Tibial artery (tissue), 4 donors: Measurements from ENCODE around the gene CDC5L.

Source experiments
- DNase-seq, 2 donors: peaks; one replicate each; pipeline ENCODE4 v3.0.0-alpha.2; 2019
- H3K27ac ChIP-seq, 2 donors: fragments of 200-600 bp; sonication (generic) in 1 of 2; 1 replicate in 1 of 2; 2 replicates in 1 of 2; pipeline ENCODE4 v1.5.1; 2018 to 2019; ENCODE audit warnings: mild to moderate bottlenecking in 1 of 2
- H3K27me3 ChIP-seq, 2 donors: fragments of 200-600 bp; sonication (generic) in 1 of 2; one replicate each; pipeline versions ENCODE4 v1.5.1 to v1.6.0; 2016 to 2019
- H3K36me3 ChIP-seq, 3 donors: fragments of 200-600 bp; sonication (generic) in 2 of 3; one replicate each; pipeline ENCODE4 v1.5.1; 2016 to 2019; ENCODE audit warnings: mild to moderate bottlenecking in 2 of 3
- H3K4me1 ChIP-seq, 4 donors: fragments of 200-600 bp; sonication (generic) in 2 of 4; 1 replicate in 3 of 4; 2 replicates in 1 of 4; pipeline ENCODE4 v1.5.1; 2016 to 2019
- H3K4me3 ChIP-seq, 2 donors: fragments of 200-600 bp; sonication (generic) in 1 of 2; 1 replicate in 1 of 2; 2 replicates in 1 of 2; pipeline ENCODE4 v1.5.1; 2018 to 2019; ENCODE audit warnings: mild to moderate bottlenecking in 2 of 2
- H3K9me3 ChIP-seq, 3 donors: fragments of 200-600 bp; sonication (generic) in 1 of 3; one replicate each; pipeline ENCODE4 v1.5.1; 2016 to 2019
- intact Hi-C: fragments of 100-400 bp; cut with DNase I; formaldehyde crosslinking; loops from one replicate; pipeline ENCODE4 v1.15.0; 2023; ENCODE audit warnings: low total_unique reads
- TF ChIP-seq, protein P1 (sequence below), 2 experiments: fragments of 200-600 bp in 1 of 2; fragments of 450-650 bp in 1 of 2; IDR thresholded peaks; one replicate each; pipeline ENCODE4 v1.5.1; 2017 to 2019; ENCODE audit warnings: antibody characterized with exemption in 2 of 2, mild to moderate bottlenecking in 1 of 2, moderate library complexity in 1 of 2

The CDC5L gene

GRCh38 chr6:44494011-44494501 lies 106.5 kb downstream of the CDC5L start:
- Histone ChIP-seq H3K27ac (no peak overlapping the region), H3K4me3 (no peak overlapping the region), H3K4me1 (peaks cover 0 to 13% (median 12%) of the 10 kb centered on the region in 4 donors), H3K27me3 (peaks cover 0 to 18% of the 10 kb centered on the region in 2 donors), H3K9me3 (no peaks in the 10 kb centered on the region), H3K36me3 (no peaks in the 10 kb centered on the region)
- no peak for DNase-seq
- TF ChIP-seq, protein P1, sequence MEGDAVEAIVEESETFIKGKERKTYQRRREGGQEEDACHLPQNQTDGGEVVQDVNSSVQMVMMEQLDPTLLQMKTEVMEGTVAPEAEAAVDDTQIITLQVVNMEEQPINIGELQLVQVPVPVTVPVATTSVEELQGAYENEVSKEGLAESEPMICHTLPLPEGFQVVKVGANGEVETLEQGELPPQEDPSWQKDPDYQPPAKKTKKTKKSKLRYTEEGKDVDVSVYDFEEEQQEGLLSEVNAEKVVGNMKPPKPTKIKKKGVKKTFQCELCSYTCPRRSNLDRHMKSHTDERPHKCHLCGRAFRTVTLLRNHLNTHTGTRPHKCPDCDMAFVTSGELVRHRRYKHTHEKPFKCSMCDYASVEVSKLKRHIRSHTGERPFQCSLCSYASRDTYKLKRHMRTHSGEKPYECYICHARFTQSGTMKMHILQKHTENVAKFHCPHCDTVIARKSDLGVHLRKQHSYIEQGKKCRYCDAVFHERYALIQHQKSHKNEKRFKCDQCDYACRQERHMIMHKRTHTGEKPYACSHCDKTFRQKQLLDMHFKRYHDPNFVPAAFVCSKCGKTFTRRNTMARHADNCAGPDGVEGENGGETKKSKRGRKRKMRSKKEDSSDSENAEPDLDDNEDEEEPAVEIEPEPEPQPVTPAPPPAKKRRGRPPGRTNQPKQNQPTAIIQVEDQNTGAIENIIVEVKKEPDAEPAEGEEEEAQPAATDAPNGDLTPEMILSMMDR (IDR thresholded peaks at IDR 0.05) = no peak
- intact Hi-C loops = no loop called here

- intact Hi-C loops = no loop called here
- Histone ChIP-seq H3K4me1 (peaks cover 0 to 6% (median 6%) of the 10 kb centered on the region in 4 donors), H3K27me3 (peaks cover 0 to 21% of the 10 kb centered on the region in 2 donors), H3K27ac (no peak overlapping the region), H3K9me3 (peaks cover 0 to 2% (median 0%) of the 10 kb centered on the region in 3 donors), H3K36me3 (no peaks in the 10 kb centered on the region), H3K4me3 (no peak overlapping the region)
- TF ChIP-seq, protein P1 (IDR thresholded peaks at IDR 0.05) = no peak
- DNase-seq = no peak
These were observed 107.8 kb downstream of the CDC5L start for GRCh38 chr6:44495036-44495901.

DNA sequence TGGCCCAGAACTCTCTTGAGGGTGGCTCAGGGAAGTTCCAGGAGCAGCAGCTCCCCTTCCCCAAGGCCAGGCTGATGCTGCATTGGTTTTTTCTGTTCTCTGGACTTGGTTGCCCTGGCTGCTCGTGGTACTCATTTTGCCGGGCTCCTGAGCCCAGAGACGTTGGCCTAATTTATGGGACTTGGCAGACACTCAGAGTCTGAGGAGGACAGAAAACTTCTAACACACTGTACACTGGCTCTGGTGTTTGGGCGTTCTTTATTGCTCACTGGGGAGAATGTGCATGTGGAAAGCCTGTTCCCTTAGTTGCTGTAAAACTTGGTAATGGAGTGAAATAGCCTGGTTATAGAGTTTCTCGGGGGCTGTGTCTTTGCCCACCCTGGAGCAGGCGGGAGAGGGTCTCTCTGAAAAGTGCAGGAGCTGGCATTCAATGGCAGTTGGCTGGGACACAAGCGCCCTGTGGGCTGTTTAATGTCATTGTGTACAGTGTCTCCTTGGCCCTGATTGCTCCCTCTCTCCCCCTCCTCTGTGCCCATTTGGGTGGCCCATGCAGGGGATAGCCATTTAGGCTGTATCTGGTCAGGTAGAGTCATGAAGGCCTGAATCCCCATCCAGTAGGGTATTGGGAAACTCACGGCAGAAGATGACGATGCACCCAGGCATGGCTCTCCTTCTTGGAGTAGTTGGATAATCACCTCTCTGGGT lies 109.3 kb downstream of the CDC5L start:
- no peak for DNase-seq
- intact Hi-C loops = no loop called here
- Histone ChIP-seq H3K36me3 (no peaks in the 10 kb centered on the region), H3K4me1 (peaks cover 0 to 5% (median 0%) of the 10 kb centered on the region in 4 donors), H3K4me3 (no peak overlapping the region), H3K9me3 (peaks cover 0 to 3% (median 0%) of the 10 kb centered on the region in 3 donors), H3K27me3 (peaks cover 0 to 21% of the 10 kb centered on the region in 2 donors), H3K27ac (no peak overlapping the region)
- TF ChIP-seq, protein P1 (IDR thresholded peaks at IDR 0.05) = no peak

DNA sequence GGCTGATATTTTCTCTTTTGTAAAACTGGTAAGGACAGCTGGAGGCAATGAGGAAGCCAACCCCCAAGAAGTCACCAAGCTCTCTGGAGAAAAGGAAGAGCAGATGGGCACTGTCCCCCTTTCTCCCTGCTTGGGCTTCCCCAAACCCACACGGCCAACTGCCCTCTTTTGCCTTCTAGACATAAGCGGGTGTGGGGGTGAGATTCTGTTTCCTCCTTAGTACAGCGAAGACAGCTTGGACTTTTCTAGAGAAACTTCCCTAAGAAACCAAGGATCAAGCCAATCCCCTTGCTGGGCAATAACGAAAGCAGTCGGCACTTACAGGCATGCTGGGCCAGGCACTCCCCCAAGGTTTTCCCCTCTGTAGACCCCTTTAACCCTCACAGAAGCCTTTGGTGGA lies 110.3 kb downstream of the CDC5L start:
- intact Hi-C loops = no loop called here
- Histone ChIP-seq H3K4me3 (no peak overlapping the region), H3K27ac (no peak overlapping the region), H3K4me1 (peaks cover 0 to 5% (median 0%) of the 10 kb centered on the region in 4 donors), H3K36me3 (no peaks in the 10 kb centered on the region), H3K27me3 (peaks cover 0 to 21% of the 10 kb centered on the region in 2 donors), H3K9me3 (peaks cover 0 to 3% (median 0%) of the 10 kb centered on the region in 3 donors)
- no peak for DNase-seq
- TF ChIP-seq, protein P1 (IDR thresholded peaks at IDR 0.05) = no peak

DNA sequence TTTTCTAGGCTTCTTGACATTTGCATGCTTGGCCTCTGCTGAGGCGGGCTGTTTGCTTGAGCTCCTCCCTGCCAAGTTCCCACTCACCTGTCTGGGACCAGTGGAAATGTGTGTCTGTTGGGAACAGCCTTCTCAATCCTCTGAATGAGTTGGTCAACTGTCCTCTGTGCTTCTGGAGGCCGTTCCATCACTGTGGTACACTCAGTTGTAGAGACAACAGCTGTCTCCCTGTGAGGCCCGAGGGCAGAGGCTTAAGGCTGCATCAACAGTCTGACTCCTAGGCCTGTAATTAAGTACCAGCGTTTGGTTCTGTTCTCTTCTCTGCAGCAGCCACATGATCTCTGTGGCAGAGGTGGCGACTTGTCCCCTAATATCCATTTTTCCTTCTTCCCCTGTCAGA lies 110.9 kb downstream of the CDC5L start:
- peaks cover 0 to 21% of the 10 kb centered on the region in 2 donors for H3K27me3 ChIP-seq
- TF ChIP-seq, protein P1 (IDR thresholded peaks at IDR 0.05) = no peak
- no peaks in the 10 kb centered on the region for H3K36me3 ChIP-seq
- peaks cover 0 to 5% (median 0%) of the 10 kb centered on the region in 4 donors for H3K4me1 ChIP-seq
- no peak for DNase-seq
- no peak overlapping the region for H3K27ac ChIP-seq
- H3K4me3 ChIP-seq = no peak overlapping the region
- peaks cover 0 to 3% (median 0%) of the 10 kb centered on the region in 3 donors for H3K9me3 ChIP-seq
- intact Hi-C loops = no loop called here
